NCI-H226 (cell line): ENCODE measurements around the gene ARHGAP33.

Experiments
- DNase-seq: peaks from one replicate; pipeline ENCODE4 v3.0.0-alpha.2; 2015

Gene ARHGAP33

GRCh38 chr19:35779033-35779432 lies 3.7 kb downstream of the ARHGAP33 start:
- no peak for DNase-seq

GRCh38 chr19:35780058-35780457 lies 4.7 kb downstream of the ARHGAP33 start:
- no peak for DNase-seq

DNA sequence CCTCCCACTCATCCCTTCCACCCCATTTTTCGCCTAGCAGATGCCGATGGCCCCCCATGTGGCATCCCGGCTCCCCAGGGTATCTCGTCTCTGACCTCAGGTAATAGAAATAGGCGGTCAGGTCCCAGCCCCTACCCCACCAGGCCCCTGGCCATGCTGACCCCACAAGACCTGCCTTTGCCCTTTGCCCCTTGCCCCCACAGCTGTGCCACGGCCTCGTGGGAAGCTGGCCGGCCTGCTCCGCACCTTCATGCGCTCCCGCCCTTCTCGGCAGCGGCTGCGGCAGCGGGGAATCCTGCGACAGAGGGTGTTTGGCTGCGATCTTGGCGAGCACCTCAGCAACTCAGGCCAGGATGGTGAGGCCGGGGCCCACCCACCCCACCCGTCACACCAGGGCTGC lies 5.4 kb downstream of the ARHGAP33 start:
- no peak for DNase-seq

DNA sequence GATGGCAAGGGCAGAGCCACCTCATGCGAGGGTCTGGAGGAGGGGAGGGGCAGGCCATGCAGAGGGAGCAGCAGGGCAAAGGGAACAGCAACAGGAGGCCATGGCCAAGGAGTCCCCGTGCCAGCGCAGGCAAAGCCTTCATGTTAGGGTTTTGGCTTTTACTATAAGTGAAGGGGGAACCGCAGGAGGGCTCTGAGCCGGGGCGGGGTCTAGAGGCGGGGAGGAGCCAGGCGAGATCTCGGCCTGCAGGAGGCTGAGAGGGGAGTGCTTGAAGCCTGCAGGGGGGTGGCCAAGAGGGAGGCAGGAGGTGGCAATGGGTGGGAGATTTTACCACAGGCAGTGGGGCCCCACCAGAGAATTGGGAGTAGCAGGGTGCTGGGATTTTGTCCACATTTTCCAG lies 6.3 kb downstream of the ARHGAP33 start:
- no peak for DNase-seq

- DNase-seq, result no peak
These were observed 7.2 kb downstream of the ARHGAP33 start for GRCh38 chr19:35782589-35782988.

DNA sequence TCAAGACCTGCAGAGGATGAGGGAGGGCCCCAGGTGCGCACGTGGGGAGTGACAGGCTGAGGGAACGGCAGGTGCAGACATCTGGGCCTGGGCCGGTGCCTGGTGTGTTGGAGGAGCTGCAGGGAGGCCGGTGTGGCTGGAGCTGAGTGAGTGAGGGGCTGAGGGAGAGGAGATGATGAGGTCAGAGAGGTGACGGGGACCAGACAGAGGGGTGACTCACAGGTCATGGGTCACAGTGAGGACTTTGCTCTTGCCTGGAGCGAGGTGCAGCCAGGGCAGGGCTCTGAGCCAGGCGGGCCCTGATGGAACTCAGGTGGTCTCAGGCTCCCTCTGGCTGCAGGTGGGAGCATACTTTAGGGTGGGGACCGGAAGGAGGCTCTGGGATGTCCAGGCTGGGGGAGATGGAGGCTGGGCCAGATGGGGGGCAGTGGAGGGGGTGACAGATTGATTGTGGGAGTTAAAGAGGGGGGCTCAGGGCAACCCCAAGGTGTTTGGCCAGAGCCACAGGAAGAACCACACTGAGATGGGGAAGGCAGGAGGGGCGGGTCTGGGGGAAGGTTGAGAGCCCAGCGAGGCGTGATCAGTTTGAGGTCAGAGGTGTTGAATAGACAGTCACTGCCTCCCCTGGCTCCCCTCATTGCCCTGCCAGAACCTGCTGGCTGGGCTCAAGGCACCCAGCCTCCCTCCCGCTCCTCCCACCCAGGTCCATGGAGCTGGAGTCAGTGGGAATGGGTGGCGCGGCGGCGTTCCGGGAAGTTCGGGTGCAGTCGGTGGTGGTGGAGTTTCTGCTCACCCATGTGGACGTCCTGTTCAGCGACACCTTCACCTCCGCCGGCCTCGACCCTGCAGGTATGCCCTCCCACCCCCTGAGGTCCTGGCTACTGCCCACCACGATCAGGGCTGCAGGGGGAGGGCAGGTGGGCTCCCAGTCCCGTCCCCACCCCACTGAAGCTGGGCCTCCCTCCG lies 8.4 kb downstream of the ARHGAP33 start:
- DNase-seq, result no peak

GRCh38 chr19:35784503-35785338 lies 9.4 kb downstream of the ARHGAP33 start:
- DNase-seq, result no peak

- DNase-seq, result no peak
These were observed 9.9 kb downstream of the ARHGAP33 start for GRCh38 chr19:35785339-35785627.

GRCh38 chr19:35786299-35787160 lies 11.2 kb downstream of the ARHGAP33 start:
- DNase-seq, result no peak

GRCh38 chr19:35787227-35787799 lies 11.9 kb downstream of the ARHGAP33 start:
- DNase-seq, result no peak

- DNase-seq, result no peak
These were observed 13.0 kb downstream of the ARHGAP33 start for GRCh38 chr19:35788205-35788960.

DNA sequence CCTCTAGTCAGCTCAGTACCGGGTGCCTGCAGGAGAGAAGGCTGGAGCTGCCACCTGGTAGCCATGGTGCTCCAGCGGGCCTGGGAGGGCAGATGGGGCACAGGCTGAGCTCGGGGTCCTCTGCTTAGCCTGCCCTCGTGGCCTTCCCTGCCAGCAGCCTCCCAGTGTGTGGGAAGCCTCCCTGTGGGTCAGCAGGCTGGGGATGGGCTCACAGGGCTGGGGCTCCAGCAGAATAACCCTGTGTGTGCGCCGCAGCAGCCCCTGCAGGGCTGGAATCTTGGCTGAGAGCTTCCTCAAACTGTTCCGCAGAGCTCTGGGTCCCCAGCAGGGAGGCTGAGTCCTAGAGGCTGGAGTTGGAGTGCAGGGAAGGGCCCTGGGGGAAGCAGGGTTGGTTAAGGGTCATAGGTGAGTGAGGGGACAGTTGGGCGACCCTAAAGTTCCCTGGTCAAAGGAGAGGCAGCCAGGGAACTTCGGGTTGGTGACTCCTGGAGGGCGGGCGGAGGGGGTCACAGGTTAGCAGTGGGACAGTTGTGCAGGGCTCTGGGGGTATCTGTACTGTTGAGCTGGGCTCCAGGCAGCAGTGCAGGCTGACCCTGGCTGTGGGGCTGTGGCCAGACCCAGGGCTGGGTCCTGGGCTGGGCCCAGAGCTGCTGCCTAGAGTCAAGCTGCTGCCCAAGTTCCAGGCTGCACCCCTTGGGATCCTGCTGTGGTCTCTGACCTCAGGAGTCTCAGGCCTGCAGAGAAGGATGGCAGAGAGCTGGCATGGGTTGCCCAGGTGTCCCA lies 14.0 kb downstream of the ARHGAP33 start:
- DNase-seq, result no peak

- no peak for DNase-seq
These were observed 14.9 kb downstream of the ARHGAP33 start for GRCh38 chr19:35789978-35790944.

DNA sequence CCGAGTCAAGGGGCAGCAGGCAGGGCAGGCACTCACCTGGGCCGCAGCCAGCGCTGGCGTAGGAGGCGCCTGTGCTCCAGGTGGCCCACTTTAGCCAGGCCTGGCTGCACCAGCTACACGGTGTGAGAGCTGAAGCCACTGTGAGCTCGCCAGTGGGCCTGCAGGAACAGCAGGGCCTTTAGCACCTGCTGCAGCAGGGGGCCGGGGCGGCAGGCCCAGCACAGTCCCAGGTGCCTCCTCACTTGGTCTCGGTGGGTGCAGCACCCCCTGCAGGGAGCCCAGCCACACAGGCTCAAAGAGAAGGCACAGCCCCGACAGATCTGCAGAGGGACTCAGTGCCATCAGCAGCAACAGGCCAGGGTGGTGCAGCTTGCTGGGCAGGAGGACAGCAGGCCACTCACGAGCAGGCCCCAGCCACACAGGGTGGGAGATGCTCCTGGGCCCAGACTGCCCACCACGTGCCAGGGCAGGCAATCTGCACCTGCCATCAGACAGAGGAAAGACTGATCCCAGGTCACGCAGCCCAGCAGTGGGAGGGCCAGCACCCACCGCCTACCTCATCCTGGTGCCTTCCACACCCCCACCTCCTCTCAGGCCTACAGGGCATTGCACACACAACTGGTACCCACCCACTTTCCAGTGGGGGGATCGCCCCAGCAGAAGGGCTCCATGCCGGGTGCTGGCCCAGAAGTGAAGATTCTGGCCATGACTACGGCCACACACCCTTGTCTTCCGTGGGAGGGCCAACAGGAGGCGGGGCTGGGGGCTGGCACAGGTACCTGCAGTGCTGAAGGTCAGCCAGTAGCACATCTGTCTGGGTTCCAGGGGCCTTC lies 15.8 kb downstream of the ARHGAP33 start:
- no peak for DNase-seq

GRCh38 chr19:35791814-35792279 lies 16.5 kb downstream of the ARHGAP33 start:
- no peak for DNase-seq

- no peak for DNase-seq
These were observed 16.9 kb downstream of the ARHGAP33 start for GRCh38 chr19:35792312-35792711.

DNA sequence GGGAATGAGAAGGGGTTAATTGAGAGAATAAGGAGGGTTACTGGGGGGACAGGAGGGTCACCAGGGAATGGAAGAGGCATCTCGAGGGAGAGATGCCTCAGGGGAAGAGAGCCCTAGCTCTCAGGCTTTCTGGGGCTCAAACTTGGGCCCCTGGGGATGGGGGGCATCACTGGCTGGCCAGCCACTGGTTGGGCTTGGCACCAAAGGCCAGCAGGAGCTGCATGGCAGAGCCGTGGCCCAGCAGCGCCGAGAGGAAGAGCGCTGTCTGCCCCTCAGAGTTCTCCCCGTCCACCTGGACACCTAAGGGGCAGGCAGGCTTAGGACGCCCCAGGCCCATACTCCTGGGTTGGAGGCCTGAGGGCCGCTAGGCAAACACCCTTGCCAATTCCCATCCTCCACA lies 17.5 kb downstream of the ARHGAP33 start:
- DNase-seq, result no peak

DNA sequence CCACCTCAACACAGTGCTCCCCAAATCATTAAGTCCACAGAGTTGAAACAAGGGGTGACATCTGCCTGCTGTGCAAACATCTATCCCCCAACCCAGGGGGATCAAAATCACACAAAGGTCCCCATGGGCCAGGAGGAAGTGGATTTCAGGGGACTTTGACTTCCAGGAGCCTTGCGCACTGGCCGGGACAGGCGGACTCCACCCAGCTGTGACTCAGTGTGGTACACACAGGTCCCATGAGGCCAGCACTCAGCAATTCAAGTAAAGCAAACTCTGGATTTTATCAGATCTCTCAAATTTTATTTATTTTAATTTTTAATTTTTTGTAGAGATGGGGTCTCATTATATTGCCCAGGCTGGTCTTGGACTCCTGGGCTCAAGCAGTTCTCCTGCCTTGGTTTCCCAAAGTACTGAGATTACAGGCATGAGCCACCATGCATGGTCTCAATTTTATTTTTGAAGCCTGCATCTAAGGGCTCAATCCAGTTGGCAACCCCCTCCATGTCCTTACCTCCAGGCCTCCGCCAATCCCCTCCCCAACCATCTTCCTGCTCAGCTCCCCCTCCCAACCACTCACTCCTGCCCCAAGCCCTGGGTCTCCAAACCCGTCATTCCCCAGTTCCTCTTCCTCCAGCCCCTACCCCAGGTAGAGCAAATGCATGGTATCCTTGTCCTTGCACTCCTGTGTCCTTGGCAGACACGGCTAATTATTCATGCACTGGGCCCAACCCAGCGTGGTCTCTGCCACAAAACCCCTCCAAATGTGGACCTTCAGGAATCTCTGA lies 18.2 kb downstream of the ARHGAP33 start:
- no peak for DNase-seq
